ENCODE measurements around the gene SESTD1.

SESTD1 gene

DNA sequence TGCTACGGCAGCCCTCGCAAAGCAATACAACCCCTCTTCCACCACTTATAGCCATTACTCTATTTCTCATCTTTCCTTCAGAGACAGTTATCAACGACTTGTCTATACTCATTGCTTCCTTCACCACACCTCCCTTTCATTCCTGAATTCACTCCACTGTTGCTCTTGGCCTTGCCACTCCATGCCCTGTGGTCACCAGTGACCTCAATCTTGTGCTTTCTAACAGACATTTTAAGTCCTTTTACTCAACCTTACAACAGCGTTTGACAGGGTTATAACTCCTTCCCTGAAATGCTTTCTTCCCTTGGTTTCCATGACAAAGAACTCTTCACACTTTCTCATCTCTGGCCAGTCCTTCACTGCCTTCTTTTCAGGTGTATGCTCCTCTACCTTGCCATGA lies 124.1 kb downstream of the SESTD1 start:
- H3K4me2 ChIP-seq (ENCODE audit: low read length, poor library complexity, severe bottlenecking): no peak overlapping the region
- H3K9me3 ChIP-seq (ENCODE audit: control insufficient read depth, low read length): no peaks in the 10 kb centered on the region
- H3K4me3 ChIP-seq (ENCODE audit: insufficient read depth in 1 of 2, low read depth in 1 of 2, low read length in 2 of 2): no peak overlapping the region
- no peak overlapping the region for H2AFZ ChIP-seq (ENCODE audit: low read depth, low read length)
- no peak for DNase-seq
- H3K27me3 ChIP-seq (ENCODE audit: control insufficient read depth in 1 of 2, insufficient read depth in 1 of 2, low read length in 2 of 2): no peaks in the 10 kb centered on the region
- H4K8ac ChIP-seq (ENCODE audit: low read length): no peak overlapping the region
- H3K79me1 ChIP-seq (replicated peaks; ENCODE audit: low read length, poor library complexity, severe bottlenecking): no peaks in the 10 kb centered on the region
- H2BK5ac ChIP-seq (ENCODE audit: low read depth, low read length, poor library complexity, severe bottlenecking): no peak overlapping the region
- no peak overlapping the region for H3K23ac ChIP-seq (ENCODE audit: low read length in 2 of 2)
- H3K18ac ChIP-seq (ENCODE audit: low read depth in 1 of 2, low read length in 2 of 2): no peak overlapping the region
- no peak overlapping the region for H2BK120ac ChIP-seq (ENCODE audit: low read depth, low read length)
- no peak overlapping the region for H4K91ac ChIP-seq (ENCODE audit: low read length)
- H2BK12ac ChIP-seq (ENCODE audit: low read length in 2 of 2): no peak overlapping the region
- no peak overlapping the region for H3K4ac ChIP-seq (ENCODE audit: low read depth in 1 of 2, low read length in 2 of 2)
- H3K27ac ChIP-seq (ENCODE audit: low read length, poor library complexity, severe bottlenecking): no peak overlapping the region
- no peak overlapping the region for H2BK15ac ChIP-seq (ENCODE audit: low read depth, poor library complexity, severe bottlenecking)
- peaks cover 2 to 81% of the 10 kb centered on the region in 2 experiments for H3K36me3 ChIP-seq (ENCODE audit: control insufficient read depth in 1 of 2, insufficient read depth in 2 of 2, low read depth in 1 of 2, low read length in 2 of 2)
- no peak overlapping the region for H3K9ac ChIP-seq (ENCODE audit: low read length)
- H2AK5ac ChIP-seq (ENCODE audit: low read length, severe bottlenecking): no peak overlapping the region
- 89% methylated on average over 4 of the region's 4 CpGs for WGBS
- no peak overlapping the region for H3K14ac ChIP-seq (ENCODE audit: low read length in 2 of 2)
- no peaks in the 10 kb centered on the region for H3K4me1 ChIP-seq (ENCODE audit: control insufficient read depth, insufficient read depth, low read depth, low read length)

DNA sequence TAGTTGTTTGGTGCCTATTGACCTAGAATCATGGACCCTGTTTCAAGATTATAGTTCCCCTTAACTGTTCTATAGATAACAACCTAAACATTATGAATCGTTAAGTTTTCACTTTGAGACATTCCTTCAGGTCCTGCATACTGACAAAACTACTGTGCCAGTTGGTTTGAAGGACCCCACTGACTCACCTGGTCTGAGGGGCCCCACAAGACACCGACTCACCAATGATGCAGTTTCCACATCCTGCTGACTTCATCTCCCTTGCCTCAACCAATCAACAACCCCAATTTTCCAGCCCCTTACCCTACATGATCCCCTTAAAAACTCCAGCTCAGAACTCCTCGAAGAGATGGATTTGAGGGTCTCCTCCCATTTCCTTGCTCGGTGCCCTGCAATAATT lies 125.1 kb downstream of the SESTD1 start:
- DNase-seq: no peak
- Histone ChIP-seq H4K91ac (ENCODE audit: low read length) (no peak overlapping the region), H3K4ac (ENCODE audit: low read depth in 1 of 2, low read length in 2 of 2) (no peak overlapping the region), H3K14ac (ENCODE audit: low read length in 2 of 2) (no peak overlapping the region), H3K27me3 (ENCODE audit: control insufficient read depth in 1 of 2, insufficient read depth in 1 of 2, low read length in 2 of 2) (no peaks in the 10 kb centered on the region), H2BK12ac (ENCODE audit: low read length in 2 of 2) (no peak overlapping the region), H3K9ac (ENCODE audit: low read length) (no peak overlapping the region), H3K4me2 (ENCODE audit: low read length, poor library complexity, severe bottlenecking) (no peak overlapping the region), H3K27ac (ENCODE audit: low read length, poor library complexity, severe bottlenecking) (no peak overlapping the region), H2AFZ (ENCODE audit: low read depth, low read length) (no peak overlapping the region), H3K36me3 (ENCODE audit: control insufficient read depth in 1 of 2, insufficient read depth in 2 of 2, low read depth in 1 of 2, low read length in 2 of 2) (peaks cover 2 to 74% of the 10 kb centered on the region in 2 experiments), H3K4me3 (ENCODE audit: insufficient read depth in 1 of 2, low read depth in 1 of 2, low read length in 2 of 2) (no peak overlapping the region), H2BK120ac (ENCODE audit: low read depth, low read length) (no peak overlapping the region), H3K4me1 (ENCODE audit: control insufficient read depth, insufficient read depth, low read depth, low read length) (no peaks in the 10 kb centered on the region), H2AK5ac (ENCODE audit: low read length, severe bottlenecking) (no peak overlapping the region), H4K8ac (ENCODE audit: low read length) (no peak overlapping the region), H3K9me3 (ENCODE audit: control insufficient read depth, low read length) (no peaks in the 10 kb centered on the region), H3K79me1 (replicated peaks; ENCODE audit: low read length, poor library complexity, severe bottlenecking) (no peaks in the 10 kb centered on the region), H2BK15ac (ENCODE audit: low read depth, poor library complexity, severe bottlenecking) (no peak overlapping the region), H2BK5ac (ENCODE audit: low read depth, low read length, poor library complexity, severe bottlenecking) (no peak overlapping the region), H3K23ac (ENCODE audit: low read length in 2 of 2) (no peak overlapping the region), H3K18ac (ENCODE audit: low read depth in 1 of 2, low read length in 2 of 2) (no peak overlapping the region)
- 94% methylated on average over 4 of the region's 4 CpGs for WGBS

DNA sequence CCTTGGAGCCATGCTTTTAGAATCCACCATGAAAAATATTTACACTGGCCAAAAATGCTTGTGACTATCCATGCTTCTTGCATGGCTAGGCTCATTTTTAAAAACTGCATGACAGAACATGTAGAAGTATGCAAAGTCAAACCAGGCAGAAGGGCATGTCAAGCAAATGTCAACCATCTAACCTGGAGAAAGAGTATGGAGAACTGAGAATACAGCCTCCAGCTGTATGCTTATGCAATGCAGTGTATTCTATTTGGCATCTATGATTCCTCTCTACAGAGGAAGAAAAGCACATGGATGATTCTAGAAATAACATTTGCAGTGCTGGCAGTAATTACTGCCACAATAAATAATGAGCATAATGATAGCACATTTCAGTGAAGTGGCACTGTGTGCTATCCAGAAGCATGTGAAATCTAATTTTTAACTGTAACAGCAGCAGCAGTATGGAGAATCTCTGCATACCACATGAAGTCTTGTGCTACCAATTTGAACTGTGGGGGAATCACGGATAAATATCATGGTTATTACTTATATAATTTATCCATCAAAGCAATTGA lies 127.4 kb downstream of the SESTD1 start:
- Histone ChIP-seq H3K4me1 (ENCODE audit: control insufficient read depth, insufficient read depth, low read depth, low read length) (no peaks in the 10 kb centered on the region), H3K14ac (ENCODE audit: low read length in 2 of 2) (no peak overlapping the region), H4K8ac (ENCODE audit: low read length) (no peak overlapping the region), H3K23ac (ENCODE audit: low read length in 2 of 2) (no peak overlapping the region), H3K18ac (ENCODE audit: low read depth in 1 of 2, low read length in 2 of 2) (no peak overlapping the region), H3K9ac (ENCODE audit: low read length) (no peak overlapping the region), H3K4me3 (ENCODE audit: insufficient read depth in 1 of 2, low read depth in 1 of 2, low read length in 2 of 2) (no peak overlapping the region), H3K4ac (ENCODE audit: low read depth in 1 of 2, low read length in 2 of 2) (no peak overlapping the region), H4K91ac (ENCODE audit: low read length) (no peak overlapping the region), H2BK5ac (ENCODE audit: low read depth, low read length, poor library complexity, severe bottlenecking) (no peak overlapping the region), H3K36me3 (ENCODE audit: control insufficient read depth in 1 of 2, insufficient read depth in 2 of 2, low read depth in 1 of 2, low read length in 2 of 2) (peaks cover 2 to 61% of the 10 kb centered on the region in 2 experiments), H2BK120ac (ENCODE audit: low read depth, low read length) (no peak overlapping the region), H3K79me1 (replicated peaks; ENCODE audit: low read length, poor library complexity, severe bottlenecking) (no peaks in the 10 kb centered on the region), H3K27ac (ENCODE audit: low read length, poor library complexity, severe bottlenecking) (no peak overlapping the region), H2AK5ac (ENCODE audit: low read length, severe bottlenecking) (no peak overlapping the region), H3K27me3 (ENCODE audit: control insufficient read depth in 1 of 2, insufficient read depth in 1 of 2, low read length in 2 of 2) (no peaks in the 10 kb centered on the region), H3K9me3 (ENCODE audit: control insufficient read depth, low read length) (no peaks in the 10 kb centered on the region), H2BK15ac (ENCODE audit: low read depth, poor library complexity, severe bottlenecking) (no peak overlapping the region), H3K4me2 (ENCODE audit: low read length, poor library complexity, severe bottlenecking) (no peak overlapping the region), H2BK12ac (ENCODE audit: low read length in 2 of 2) (no peak overlapping the region), H2AFZ (ENCODE audit: low read depth, low read length) (no peak overlapping the region)
- no CpG with 5 or more reads among the region's 1 CpG for whole genome bisulfite sequencing
- no peak for DNase-seq

DNA sequence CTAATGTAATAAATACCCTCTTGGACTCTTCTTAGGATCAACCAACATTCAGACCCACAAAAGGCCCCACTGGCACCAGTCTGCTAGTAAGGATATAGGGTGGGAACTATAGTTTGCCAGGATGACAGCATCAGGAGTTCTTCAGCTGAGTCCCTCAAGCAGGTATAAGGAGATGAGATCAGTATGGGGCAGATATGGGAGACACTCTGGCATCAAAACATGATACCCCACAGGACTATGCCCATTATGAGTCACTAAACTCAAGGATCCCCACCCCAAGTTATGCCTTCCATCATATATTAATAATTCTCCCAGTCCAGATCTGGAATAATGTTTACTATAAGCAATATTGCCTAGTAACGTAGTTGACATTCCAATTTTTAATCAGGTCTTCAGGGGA lies 131.6 kb downstream of the SESTD1 start:
- Histone ChIP-seq H3K36me3 (ENCODE audit: control insufficient read depth in 1 of 2, insufficient read depth in 2 of 2, low read depth in 1 of 2, low read length in 2 of 2) (peaks cover 0 to 42% of the 10 kb centered on the region in 2 experiments), H2BK15ac (ENCODE audit: low read depth, poor library complexity, severe bottlenecking) (no peak overlapping the region), H2BK12ac (ENCODE audit: low read length in 2 of 2) (no peak overlapping the region), H2AFZ (ENCODE audit: low read depth, low read length) (no peak overlapping the region), H3K9me3 (ENCODE audit: control insufficient read depth, low read length) (no peaks in the 10 kb centered on the region), H4K91ac (ENCODE audit: low read length) (no peak overlapping the region), H2BK5ac (ENCODE audit: low read depth, low read length, poor library complexity, severe bottlenecking) (no peak overlapping the region), H3K23ac (ENCODE audit: low read length in 2 of 2) (no peak overlapping the region), H3K4me2 (ENCODE audit: low read length, poor library complexity, severe bottlenecking) (no peak overlapping the region), H2AK5ac (ENCODE audit: low read length, severe bottlenecking) (no peak overlapping the region), H3K27me3 (ENCODE audit: control insufficient read depth in 1 of 2, insufficient read depth in 1 of 2, low read length in 2 of 2) (no peaks in the 10 kb centered on the region), H3K4me3 (ENCODE audit: insufficient read depth in 1 of 2, low read depth in 1 of 2, low read length in 2 of 2) (no peak overlapping the region), H4K8ac (ENCODE audit: low read length) (no peak overlapping the region), H3K9ac (ENCODE audit: low read length) (no peak overlapping the region), H3K27ac (ENCODE audit: low read length, poor library complexity, severe bottlenecking) (no peak overlapping the region), H3K4me1 (ENCODE audit: control insufficient read depth, insufficient read depth, low read depth, low read length) (no peaks in the 10 kb centered on the region), H3K14ac (ENCODE audit: low read length in 2 of 2) (no peak overlapping the region), H3K18ac (ENCODE audit: low read depth in 1 of 2, low read length in 2 of 2) (no peak overlapping the region), H2BK120ac (ENCODE audit: low read depth, low read length) (no peak overlapping the region), H3K4ac (ENCODE audit: low read depth in 1 of 2, low read length in 2 of 2) (no peak overlapping the region), H3K79me1 (replicated peaks; ENCODE audit: low read length, poor library complexity, severe bottlenecking) (no peaks in the 10 kb centered on the region)
- WGBS: no CpG with 5 or more reads among the region's 1 CpG
- no peak for DNase-seq
